ENCODE results near the gene PLA2G15.

GRCh38 chr16:68197250-68197649, 47.9 kb upstream of the PLA2G15 start:
- no peak for TF ChIP-seq CTCF (IDR thresholded peaks at IDR 0.05; ENCODE audit: poor library complexity)
- TF ChIP-seq EZH2 (IDR thresholded peaks at IDR 0.05; ENCODE audit: borderline replicate concordance) = no peak

Data from hepatocyte (in vitro differentiated cells).